ENCODE measurements around the gene SEPTIN8.

SEPTIN8 gene

DNA sequence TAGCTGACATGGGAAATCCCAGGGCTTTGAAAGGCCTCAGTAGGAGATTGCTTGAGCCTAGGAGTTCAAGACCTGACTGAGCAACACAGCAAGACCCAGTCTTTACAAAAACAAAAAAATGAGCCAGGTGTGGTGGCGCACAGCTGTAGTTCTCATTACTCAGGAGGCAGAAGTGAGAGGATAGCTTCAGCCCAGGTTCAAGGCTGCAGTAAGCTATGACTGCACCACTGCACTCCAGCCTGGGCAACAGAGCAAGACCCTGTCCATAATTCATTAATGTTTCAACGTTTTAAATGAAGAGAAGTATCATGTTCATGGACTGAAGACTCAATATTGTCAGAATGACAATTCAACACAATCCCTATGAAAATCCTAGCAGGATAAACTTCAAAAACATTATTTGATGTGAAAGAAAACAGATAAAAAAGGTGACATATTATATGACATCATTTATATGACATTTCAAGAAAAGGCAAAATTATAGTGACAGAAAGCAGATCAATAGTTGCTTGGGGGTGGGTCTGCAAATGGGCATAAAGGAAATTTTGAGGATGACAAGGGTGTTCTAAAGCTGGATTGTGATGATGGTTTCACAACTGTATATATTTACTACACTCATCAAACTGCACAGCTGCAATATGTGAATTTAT, 43.4 kb downstream of the SEPTIN8 start:
- TF ChIP-seq, protein P1, sequence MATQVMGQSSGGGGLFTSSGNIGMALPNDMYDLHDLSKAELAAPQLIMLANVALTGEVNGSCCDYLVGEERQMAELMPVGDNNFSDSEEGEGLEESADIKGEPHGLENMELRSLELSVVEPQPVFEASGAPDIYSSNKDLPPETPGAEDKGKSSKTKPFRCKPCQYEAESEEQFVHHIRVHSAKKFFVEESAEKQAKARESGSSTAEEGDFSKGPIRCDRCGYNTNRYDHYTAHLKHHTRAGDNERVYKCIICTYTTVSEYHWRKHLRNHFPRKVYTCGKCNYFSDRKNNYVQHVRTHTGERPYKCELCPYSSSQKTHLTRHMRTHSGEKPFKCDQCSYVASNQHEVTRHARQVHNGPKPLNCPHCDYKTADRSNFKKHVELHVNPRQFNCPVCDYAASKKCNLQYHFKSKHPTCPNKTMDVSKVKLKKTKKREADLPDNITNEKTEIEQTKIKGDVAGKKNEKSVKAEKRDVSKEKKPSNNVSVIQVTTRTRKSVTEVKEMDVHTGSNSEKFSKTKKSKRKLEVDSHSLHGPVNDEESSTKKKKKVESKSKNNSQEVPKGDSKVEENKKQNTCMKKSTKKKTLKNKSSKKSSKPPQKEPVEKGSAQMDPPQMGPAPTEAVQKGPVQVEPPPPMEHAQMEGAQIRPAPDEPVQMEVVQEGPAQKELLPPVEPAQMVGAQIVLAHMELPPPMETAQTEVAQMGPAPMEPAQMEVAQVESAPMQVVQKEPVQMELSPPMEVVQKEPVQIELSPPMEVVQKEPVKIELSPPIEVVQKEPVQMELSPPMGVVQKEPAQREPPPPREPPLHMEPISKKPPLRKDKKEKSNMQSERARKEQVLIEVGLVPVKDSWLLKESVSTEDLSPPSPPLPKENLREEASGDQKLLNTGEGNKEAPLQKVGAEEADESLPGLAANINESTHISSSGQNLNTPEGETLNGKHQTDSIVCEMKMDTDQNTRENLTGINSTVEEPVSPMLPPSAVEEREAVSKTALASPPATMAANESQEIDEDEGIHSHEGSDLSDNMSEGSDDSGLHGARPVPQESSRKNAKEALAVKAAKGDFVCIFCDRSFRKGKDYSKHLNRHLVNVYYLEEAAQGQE (IDR thresholded peaks at IDR 0.05; ENCODE audit: insufficient read depth in 1 of 2, low read depth in 2 of 2, low read length in 2 of 2): no peak
- TF ChIP-seq POLR2AphosphoS5 (IDR thresholded peaks at IDR 0.05; ENCODE audit: low read depth, low read length) (no peak), SIN3A (IDR thresholded peaks at IDR 0.05; ENCODE audit: borderline replicate concordance, insufficient read depth, low read length) (no peak), FOXP2 (optimal IDR thresholded peaks at IDR 0.05; ENCODE audit: borderline replicate concordance, extremely low read depth, extremely low read length, insufficient read depth) (no peak), TAF1 (IDR thresholded peaks at IDR 0.05; ENCODE audit: borderline replicate concordance, insufficient read depth, low read length) (no peak)

DNA sequence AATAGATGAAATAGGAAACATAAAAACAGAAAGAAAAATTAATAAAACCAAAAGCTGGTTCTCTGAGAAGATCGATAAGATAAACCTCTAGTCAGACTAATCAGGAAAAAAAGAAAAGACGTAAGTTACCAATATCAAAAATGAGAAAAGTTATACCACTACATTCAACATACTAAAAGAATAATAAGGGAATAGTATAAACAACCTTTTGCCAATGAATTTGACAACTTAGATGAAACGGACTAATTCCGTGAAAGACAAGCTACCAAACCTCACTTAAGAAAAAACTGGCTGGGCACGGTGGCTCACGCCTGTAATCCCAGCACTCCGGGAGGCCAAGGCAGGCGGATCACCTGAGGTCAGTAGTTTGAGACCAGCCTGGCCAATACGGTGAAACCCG, 47.1 kb downstream of the SEPTIN8 start:
- TF ChIP-seq SIN3A (IDR thresholded peaks at IDR 0.05; ENCODE audit: borderline replicate concordance, insufficient read depth, low read length): no peak
- TF ChIP-seq TAF1 (IDR thresholded peaks at IDR 0.05; ENCODE audit: borderline replicate concordance, insufficient read depth, low read length): no peak
- no peak for TF ChIP-seq FOXP2 (optimal IDR thresholded peaks at IDR 0.05; ENCODE audit: borderline replicate concordance, extremely low read depth, extremely low read length, insufficient read depth)
- TF ChIP-seq, protein P1 (IDR thresholded peaks at IDR 0.05; ENCODE audit: insufficient read depth in 1 of 2, low read depth in 2 of 2, low read length in 2 of 2): no peak
- no peak for TF ChIP-seq POLR2AphosphoS5 (IDR thresholded peaks at IDR 0.05; ENCODE audit: low read depth, low read length)

DNA sequence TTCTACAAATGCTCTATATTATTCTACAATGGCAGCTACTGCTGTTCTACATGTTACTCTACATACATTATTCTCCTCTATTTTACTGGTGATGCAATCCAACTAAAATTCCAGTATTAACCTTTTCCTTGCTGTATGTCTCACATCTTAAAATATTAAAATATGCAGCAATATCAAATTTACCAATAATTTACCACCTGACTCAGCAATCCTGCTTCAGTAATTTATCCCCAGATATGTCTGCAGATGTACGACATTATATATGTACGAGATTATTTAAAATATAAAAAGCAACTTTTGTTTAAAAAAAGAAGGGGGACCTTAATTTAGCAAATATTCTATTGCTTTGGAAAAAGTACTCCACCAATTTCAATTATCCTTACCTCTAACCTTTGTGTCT, 51.3 kb downstream of the SEPTIN8 start:
- TF ChIP-seq SIN3A (IDR thresholded peaks at IDR 0.05; ENCODE audit: borderline replicate concordance, insufficient read depth, low read length) (no peak), TAF1 (IDR thresholded peaks at IDR 0.05; ENCODE audit: borderline replicate concordance, insufficient read depth, low read length) (no peak), FOXP2 (optimal IDR thresholded peaks at IDR 0.05; ENCODE audit: borderline replicate concordance, extremely low read depth, extremely low read length, insufficient read depth) (no peak), POLR2AphosphoS5 (IDR thresholded peaks at IDR 0.05; ENCODE audit: low read depth, low read length) (no peak)
- TF ChIP-seq, protein P1 (IDR thresholded peaks at IDR 0.05; ENCODE audit: insufficient read depth in 1 of 2, low read depth in 2 of 2, low read length in 2 of 2): no peak

DNA sequence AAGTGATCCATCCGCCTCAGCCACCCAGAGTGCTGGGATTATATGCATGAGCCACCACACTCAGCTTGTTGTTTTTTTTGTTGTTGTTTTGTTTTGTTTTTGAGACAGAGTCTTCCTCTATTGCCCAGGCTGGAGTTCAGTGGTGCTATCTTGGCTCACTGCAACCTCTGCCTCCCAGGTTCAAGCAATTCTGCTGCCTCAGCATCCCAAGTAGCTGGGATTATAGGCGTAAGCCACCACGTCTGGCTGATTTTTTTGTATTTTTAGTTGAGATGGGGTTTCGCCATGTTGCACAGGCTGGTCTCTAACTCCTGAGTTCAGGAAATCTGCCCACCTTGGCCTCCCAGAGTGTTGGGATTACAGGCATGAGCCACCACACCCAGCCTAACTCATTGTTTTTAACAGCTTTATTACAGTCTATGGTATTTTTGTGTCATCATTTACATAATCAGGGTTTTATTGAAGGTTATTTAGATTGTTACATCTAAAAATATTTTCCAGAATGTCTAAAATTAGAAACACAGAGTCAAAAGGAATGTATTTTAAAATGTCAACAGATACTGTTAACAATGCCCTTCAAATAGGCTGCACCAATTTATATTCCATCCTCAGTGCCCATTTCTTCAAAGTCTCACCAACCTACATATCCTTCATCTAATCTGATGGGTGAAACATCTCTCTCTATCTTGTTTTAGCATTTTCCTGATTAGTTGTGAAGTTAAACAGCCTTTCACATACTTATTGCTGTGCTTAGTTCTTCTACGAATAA, 58.3 kb downstream of the SEPTIN8 start:
- no peak for TF ChIP-seq FOXP2 (optimal IDR thresholded peaks at IDR 0.05; ENCODE audit: borderline replicate concordance, extremely low read depth, extremely low read length, insufficient read depth)
- TF ChIP-seq POLR2AphosphoS5 (IDR thresholded peaks at IDR 0.05; ENCODE audit: low read depth, low read length): no peak
- TF ChIP-seq TAF1 (IDR thresholded peaks at IDR 0.05; ENCODE audit: borderline replicate concordance, insufficient read depth, low read length): no peak
- no peak for TF ChIP-seq SIN3A (IDR thresholded peaks at IDR 0.05; ENCODE audit: borderline replicate concordance, insufficient read depth, low read length)

DNA sequence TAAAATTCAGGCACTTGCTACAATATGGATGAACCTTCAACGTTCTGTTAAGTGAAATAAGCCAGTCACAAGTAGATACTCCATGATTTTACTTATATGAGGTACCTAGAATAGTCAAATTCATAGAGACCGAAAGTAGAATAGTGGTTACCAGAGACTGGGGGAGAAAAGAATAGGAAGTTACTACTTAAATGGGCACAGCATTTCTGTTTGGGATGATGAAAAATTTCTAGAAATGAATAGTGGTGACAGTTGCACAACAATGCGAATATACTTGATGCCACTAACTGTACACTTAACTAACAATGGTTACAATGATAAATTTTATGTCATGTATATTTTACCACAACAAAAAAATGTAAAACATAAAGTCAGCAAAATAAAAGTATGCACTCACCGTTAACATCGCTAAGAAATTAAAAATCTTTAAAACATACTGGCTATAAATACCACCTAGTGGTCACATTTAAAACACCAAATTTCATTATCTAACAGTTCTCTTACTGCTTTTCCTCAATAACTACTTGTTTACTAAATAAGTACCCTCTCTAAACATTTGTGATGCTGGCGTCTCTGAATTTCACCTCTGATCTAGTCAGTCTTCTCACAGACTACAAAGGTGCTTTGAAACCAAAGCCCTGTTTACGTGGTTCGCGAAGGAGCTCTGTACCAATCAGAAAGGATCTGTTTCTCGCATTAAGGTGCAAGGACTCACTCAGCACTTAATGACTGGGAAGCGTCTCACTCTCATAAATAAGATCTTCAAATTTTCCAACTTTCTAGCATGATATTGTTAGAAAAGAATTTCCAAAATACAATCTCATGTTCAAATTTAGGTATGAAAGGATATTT, 62.4 kb downstream of the SEPTIN8 start:
- no peak for TF ChIP-seq POLR2AphosphoS5 (IDR thresholded peaks at IDR 0.05; ENCODE audit: low read depth, low read length)
- TF ChIP-seq FOXP2 (optimal IDR thresholded peaks at IDR 0.05; ENCODE audit: borderline replicate concordance, extremely low read depth, extremely low read length, insufficient read depth): no peak
- TF ChIP-seq SIN3A (IDR thresholded peaks at IDR 0.05; ENCODE audit: borderline replicate concordance, insufficient read depth, low read length): no peak
- TF ChIP-seq, protein P1 (IDR thresholded peaks at IDR 0.05; ENCODE audit: insufficient read depth in 1 of 2, low read depth in 2 of 2, low read length in 2 of 2): no peak
- no peak for TF ChIP-seq TAF1 (IDR thresholded peaks at IDR 0.05; ENCODE audit: borderline replicate concordance, insufficient read depth, low read length)

Data from PFSK-1 (cell line).